ENCODE measurements around the gene VPS13D. TPM values are rescaled to one million over a fixed set of nuclear protein-coding genes. Genes with fewer than 3 reads are reported as not detected.

Gene VPS13D
- total and polyA plus RNA-seq, 11 donors, result 32.1 to 301 (median 90.7) TPM

DNA sequence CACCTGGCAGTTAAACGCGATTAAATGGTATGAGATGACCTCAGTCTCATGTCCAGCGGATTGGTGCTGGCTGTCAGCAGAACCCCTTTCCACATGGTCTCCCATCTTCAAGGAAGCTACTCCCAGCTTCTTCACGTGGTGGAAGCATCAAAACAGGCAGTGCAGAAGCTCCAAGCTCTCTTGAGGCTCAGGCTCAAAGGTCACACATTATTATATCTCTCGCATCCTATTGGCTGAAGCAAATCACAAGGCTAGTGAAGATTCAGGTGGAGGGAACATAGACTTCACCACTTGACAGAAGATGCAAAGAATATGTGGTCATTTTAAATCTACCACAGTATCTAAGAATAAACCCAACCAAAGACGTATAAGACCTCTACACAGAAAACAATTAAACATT lies 181.9 kb downstream of the VPS13D start:
- no peak overlapping the region for H3K4me3 ChIP-seq
- ATAC-seq (no peak), DNase-seq (no peak)
- peaks cover 0 to 70% (median 33%) of the 10 kb centered on the region in 9 donors for H3K36me3 ChIP-seq
- intact Hi-C loops (cut with DNase I), result no loop called here
- no peaks in the 10 kb centered on the region for H3K27me3 ChIP-seq
- TF ChIP-seq POLR2A (IDR thresholded peaks at IDR 0.05), result no peak
- TF ChIP-seq, protein P1, sequence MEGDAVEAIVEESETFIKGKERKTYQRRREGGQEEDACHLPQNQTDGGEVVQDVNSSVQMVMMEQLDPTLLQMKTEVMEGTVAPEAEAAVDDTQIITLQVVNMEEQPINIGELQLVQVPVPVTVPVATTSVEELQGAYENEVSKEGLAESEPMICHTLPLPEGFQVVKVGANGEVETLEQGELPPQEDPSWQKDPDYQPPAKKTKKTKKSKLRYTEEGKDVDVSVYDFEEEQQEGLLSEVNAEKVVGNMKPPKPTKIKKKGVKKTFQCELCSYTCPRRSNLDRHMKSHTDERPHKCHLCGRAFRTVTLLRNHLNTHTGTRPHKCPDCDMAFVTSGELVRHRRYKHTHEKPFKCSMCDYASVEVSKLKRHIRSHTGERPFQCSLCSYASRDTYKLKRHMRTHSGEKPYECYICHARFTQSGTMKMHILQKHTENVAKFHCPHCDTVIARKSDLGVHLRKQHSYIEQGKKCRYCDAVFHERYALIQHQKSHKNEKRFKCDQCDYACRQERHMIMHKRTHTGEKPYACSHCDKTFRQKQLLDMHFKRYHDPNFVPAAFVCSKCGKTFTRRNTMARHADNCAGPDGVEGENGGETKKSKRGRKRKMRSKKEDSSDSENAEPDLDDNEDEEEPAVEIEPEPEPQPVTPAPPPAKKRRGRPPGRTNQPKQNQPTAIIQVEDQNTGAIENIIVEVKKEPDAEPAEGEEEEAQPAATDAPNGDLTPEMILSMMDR (IDR thresholded peaks at IDR 0.05), result no peak
- peaks cover 0 to 12% (median 0%) of the 10 kb centered on the region in 12 donors for H3K9me3 ChIP-seq
- 93 to 96% (median 94%) methylated on average over 6 of the region's 6 CpGs for WGBS, 4 donors
- H3K27ac ChIP-seq, result no peak overlapping the region
- peaks cover under 1 to 43% (median 20%) of the 10 kb centered on the region in 12 donors for H3K4me1 ChIP-seq

DNA sequence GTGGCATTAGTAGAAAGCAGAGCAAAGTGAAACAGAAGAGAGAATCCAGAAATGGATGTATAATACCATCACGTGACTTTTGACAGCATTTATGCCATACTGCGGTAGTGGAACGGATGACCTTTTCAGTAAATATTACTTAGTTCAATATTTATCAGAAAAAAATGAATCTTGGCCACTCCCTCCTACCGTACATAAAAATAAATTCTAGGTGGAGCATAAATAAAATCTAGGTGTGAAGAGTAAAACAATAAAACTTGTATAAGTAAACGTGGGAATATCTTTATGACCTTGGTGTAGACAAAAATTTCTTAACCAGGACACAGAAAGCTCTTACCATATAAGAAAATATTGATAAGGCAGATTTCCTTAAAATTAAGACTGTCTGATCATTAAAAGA lies 182.6 kb downstream of the VPS13D start:
- H3K4me1 ChIP-seq, result peaks cover 0 to 39% (median 14%) of the 10 kb centered on the region in 12 donors
- no peak for ATAC-seq
- no peak overlapping the region for H3K4me3 ChIP-seq
- peaks cover 0 to 12% (median 0%) of the 10 kb centered on the region in 12 donors for H3K9me3 ChIP-seq
- TF ChIP-seq, protein P1 (IDR thresholded peaks at IDR 0.05), result no peak
- no peak for TF ChIP-seq POLR2A (IDR thresholded peaks at IDR 0.05)
- intact Hi-C loops (cut with DNase I), result no loop called here
- peaks cover 0 to 77% (median 40%) of the 10 kb centered on the region in 9 donors for H3K36me3 ChIP-seq
- H3K27me3 ChIP-seq, result no peaks in the 10 kb centered on the region
- DNase-seq, result no peak
- H3K27ac ChIP-seq, result no peak overlapping the region
- 96 to 98% (median 97%) methylated on average over 5 of the region's 5 CpGs for WGBS, 4 donors

DNA sequence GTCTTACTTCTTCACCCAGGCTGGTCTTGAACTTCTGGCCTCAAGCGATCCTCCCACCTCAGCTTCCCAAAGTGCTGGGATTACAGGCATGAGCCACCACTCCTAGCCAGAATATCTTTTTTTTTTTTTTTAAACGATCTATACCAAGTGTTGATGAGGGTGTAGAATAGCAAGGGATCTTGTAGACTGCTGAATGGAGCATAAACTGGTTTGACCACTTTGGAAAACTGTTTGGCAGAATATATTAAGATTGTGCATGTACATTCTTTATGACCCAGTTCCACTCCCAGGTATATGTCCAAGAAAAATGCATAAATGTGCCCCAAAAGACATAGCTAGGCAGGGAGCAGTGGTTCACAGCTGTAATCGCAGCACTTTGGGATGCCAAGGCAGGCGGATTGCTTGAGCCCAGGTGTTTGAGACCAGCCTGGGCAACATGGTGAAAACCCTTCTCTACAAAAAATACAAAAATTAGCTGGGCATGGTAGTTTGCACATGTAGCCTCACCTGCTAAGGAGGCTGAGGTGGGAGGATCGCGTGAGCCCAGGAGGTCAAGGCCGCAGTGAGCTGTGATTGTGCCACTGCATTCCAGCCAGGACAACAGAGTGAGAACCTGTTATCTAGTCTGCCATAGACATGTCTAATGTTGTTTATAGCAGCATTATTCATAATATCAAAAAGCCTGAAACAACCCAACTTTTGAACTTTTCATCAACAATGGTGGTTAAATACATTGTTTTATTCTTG lies 184.0 kb downstream of the VPS13D start:
- Histone ChIP-seq H3K36me3 (peaks cover 0 to 90% (median 54%) of the 10 kb centered on the region in 9 donors), H3K9me3 (peaks cover 0 to 12% (median 0%) of the 10 kb centered on the region in 12 donors), H3K4me3 (no peak overlapping the region), H3K4me1 (peaks cover 0 to 27% (median under 1%) of the 10 kb centered on the region in 12 donors), H3K27me3 (no peaks in the 10 kb centered on the region), H3K27ac (no peak overlapping the region)
- 92 to 99% (median 97%) methylated on average over 7 of the region's 7 CpGs for WGBS, 4 donors
- DNase-seq (no peak), ATAC-seq (no peak)
- intact Hi-C loops (cut with DNase I), result no loop called here
- no peak for TF ChIP-seq POLR2A (IDR thresholded peaks at IDR 0.05)
- TF ChIP-seq, protein P1 (IDR thresholded peaks at IDR 0.05), result no peak

DNA sequence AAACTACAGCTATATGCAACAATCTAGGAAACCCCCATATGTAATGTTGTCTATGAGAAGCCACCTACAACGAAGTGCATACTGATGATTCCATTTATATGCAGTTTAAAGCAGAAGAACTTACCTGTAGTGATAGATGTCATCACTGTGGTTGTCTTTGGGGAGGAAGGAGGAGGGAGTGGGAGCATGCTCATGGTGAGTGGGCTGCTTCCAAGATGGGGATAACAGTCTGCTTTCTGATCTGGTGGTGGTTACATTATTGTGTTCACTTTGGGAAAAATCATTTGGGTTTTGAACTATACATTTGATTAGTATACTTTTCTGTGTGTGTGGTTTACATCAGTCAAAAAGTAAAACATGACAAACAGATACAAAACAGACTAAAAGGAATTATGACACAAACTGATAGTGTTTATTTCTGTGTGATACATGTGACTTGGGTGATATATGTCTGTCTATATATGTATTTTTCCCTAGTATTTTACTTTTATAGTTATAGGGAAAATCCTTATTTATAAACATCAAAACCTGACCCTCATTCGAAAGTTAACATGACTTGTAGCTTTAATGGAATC lies 184.7 kb downstream of the VPS13D start:
- Histone ChIP-seq H3K4me3 (no peak overlapping the region), H3K9me3 (peaks cover 0 to 12% (median 0%) of the 10 kb centered on the region in 12 donors), H3K27ac (no peak overlapping the region), H3K36me3 (peaks cover 0 to 94% (median 60%) of the 10 kb centered on the region in 9 donors), H3K27me3 (no peaks in the 10 kb centered on the region), H3K4me1 (peaks cover 0 to 27% (median 0%) of the 10 kb centered on the region in 12 donors)
- TF ChIP-seq, protein P1 (IDR thresholded peaks at IDR 0.05), result no peak
- TF ChIP-seq POLR2A (IDR thresholded peaks at IDR 0.05), result no peak
- WGBS, 4 donors, result 89 to 97% (median 94%) methylated on average over 2 of the region's 2 CpGs
- intact Hi-C loops (cut with DNase I), result no loop called here
- ATAC-seq (no peak), DNase-seq (no peak)
